ENCODE results near the gene IER3. TPM values are rescaled to one million over a fixed set of nuclear protein-coding genes. Genes with fewer than 3 reads are reported as not detected.

Gene IER3
- polyA plus RNA-seq, 2 of the 4 experiments (the other 2 are of a cell fraction): 104 to 202 TPM

GRCh38 chr6:30752157-30752927 lies 8.0 kb upstream of the IER3 start:
- ATAC-seq (peak; percentile 89 to 92), DNase-seq (ENCODE audit: low read depth in 1 of 2, low spot score in 1 of 2) (peak; percentile 77 to 98), FAIRE-seq (no peak)
- Histone ChIP-seq H3K4me2 (peak overlapping the region; percentile 53), H3K4me1 (peaks cover 68% of the 10 kb centered on the region), H3K4me3 (no peak overlapping the region), H3K9me3 (no peaks in the 10 kb centered on the region), H3K27ac (peak overlapping the region; percentile 97)
- ChIA-PET POLR2A (interaction anchor here (0.6 to 2.2 kb wide), 11 partner anchors 9 to 137 kb away, joined by 3 to 59 read pairs (median 3); partner anchors contain the start of genes FLOT1 and IER3), CTCF (interaction anchor here (0.7 to 2.1 kb wide), 13 partner anchors 9 to 161 kb away, joined by 3 to 14 read pairs (median 5); no protein-coding TSS in a partner anchor)
- WGBS (ENCODE audit: missing lambda C conversion rate): 2% methylated on average over 12 of the region's 12 CpGs
- TF ChIP-seq RARB (CRISPR knock-in tag; IDR thresholded peaks at IDR 0.05) (no peak), EHF (CRISPR knock-in tag; IDR thresholded peaks at IDR 0.05) (peak; percentile 88), JUNB (IDR thresholded peaks at IDR 0.05) (peak; percentile 79), ZSCAN20 (CRISPR knock-in tag; IDR thresholded peaks at IDR 0.05) (0 out of 2 replicates have a peak, but pooled peaks have one; percentile 10), HOXA7 (CRISPR knock-in tag; IDR thresholded peaks at IDR 0.05) (peak; percentile 84), HDAC2 (IDR thresholded peaks at IDR 0.05) (no peak), FOSB (CRISPR knock-in tag; IDR thresholded peaks at IDR 0.05) (peak; percentile 83), CEBPB (IDR thresholded peaks at IDR 0.05) (peak in 1 of 2 experiments; percentile 56; a peak in 1 of 4 replicates), NR3C1 (IDR thresholded peaks at IDR 0.05) (no peak), BHLHE40 (IDR thresholded peaks at IDR 0.05; ENCODE audit: low read depth, low read length) (no peak), TFCP2L1 (CRISPR knock-in tag; IDR thresholded peaks at IDR 0.05) (peak; percentile 58; the same call in 1 of the 2 replicates), ELK1 (IDR thresholded peaks at IDR 0.05; ENCODE audit: low read depth, low read length) (no peak), HOXB13 (CRISPR knock-in tag; IDR thresholded peaks at IDR 0.05; ENCODE audit: low read depth) (peak; percentile 90), HEYL (CRISPR knock-in tag; IDR thresholded peaks at IDR 0.05) (peak; percentile 59; the same call in 1 of the 2 replicates), NFE2L2 (conservative IDR thresholded peaks at IDR 0.05; ENCODE audit: low read length) (0 out of 2 replicates have a peak, but pooled peaks have one; percentile 3), ZNF302 (CRISPR knock-in tag; IDR thresholded peaks at IDR 0.05) (peak; percentile 95), HMGXB4 (CRISPR knock-in tag; IDR thresholded peaks at IDR 0.05; ENCODE audit: borderline replicate concordance) (0 out of 2 replicates have a peak, but pooled peaks have one; percentile 39), REST (IDR thresholded peaks at IDR 0.05) (no peak), CTCF (IDR thresholded peaks at IDR 0.05) (0 out of 3 replicates have a peak, but pooled peaks have one; percentile 6), EP300 (IDR thresholded peaks at IDR 0.05) (peak; percentile 74 to 86; a peak in 2 of 5 replicates), MAFK (IDR thresholded peaks at IDR 0.05; ENCODE audit: partially characterized antibody) (peak; percentile 70), FOSL2 (IDR thresholded peaks at IDR 0.05) (no peak), FOSL2 (CRISPR knock-in tag; IDR thresholded peaks at IDR 0.05) (peak; percentile 90), GATA3 (IDR thresholded peaks at IDR 0.05; ENCODE audit: borderline replicate concordance) (peak; percentile 86; the same call in 1 of the 2 replicates), TP53 (CRISPR knock-in tag; IDR thresholded peaks at IDR 0.05) (peak; percentile 91), MAZ (IDR thresholded peaks at IDR 0.05; ENCODE audit: borderline replicate concordance, low read depth, low read length) (no peak), SMC3 (IDR thresholded peaks at IDR 0.05) (peak; percentile 54; the same call in 2 of the 3 replicates)
- TF ChIP-seq, protein P1, sequence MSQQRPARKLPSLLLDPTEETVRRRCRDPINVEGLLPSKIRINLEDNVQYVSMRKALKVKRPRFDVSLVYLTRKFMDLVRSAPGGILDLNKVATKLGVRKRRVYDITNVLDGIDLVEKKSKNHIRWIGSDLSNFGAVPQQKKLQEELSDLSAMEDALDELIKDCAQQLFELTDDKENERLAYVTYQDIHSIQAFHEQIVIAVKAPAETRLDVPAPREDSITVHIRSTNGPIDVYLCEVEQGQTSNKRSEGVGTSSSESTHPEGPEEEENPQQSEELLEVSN (IDR thresholded peaks at IDR 0.05; ENCODE audit: borderline replicate concordance, low read depth): peak; percentile 95
- TF ChIP-seq, protein P2, sequence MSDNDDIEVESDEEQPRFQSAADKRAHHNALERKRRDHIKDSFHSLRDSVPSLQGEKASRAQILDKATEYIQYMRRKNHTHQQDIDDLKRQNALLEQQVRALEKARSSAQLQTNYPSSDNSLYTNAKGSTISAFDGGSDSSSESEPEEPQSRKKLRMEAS (IDR thresholded peaks at IDR 0.05): peak; percentile 88
- TF ChIP-seq, protein P3, sequence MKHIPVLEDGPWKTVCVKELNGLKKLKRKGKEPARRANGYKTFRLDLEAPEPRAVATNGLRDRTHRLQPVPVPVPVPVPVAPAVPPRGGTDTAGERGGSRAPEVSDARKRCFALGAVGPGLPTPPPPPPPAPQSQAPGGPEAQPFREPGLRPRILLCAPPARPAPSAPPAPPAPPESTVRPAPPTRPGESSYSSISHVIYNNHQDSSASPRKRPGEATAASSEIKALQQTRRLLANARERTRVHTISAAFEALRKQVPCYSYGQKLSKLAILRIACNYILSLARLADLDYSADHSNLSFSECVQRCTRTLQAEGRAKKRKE (CRISPR knock-in tag; IDR thresholded peaks at IDR 0.05; ENCODE audit: low read depth): peak; percentile 92
